ENCODE results near the gene SEPTIN7.

Gene SEPTIN7

GRCh38 chr7:35802102-35802466, 1.2 kb downstream of the SEPTIN7 start:
- H3K4me3 ChIP-seq (ENCODE audit: low read depth, low read length), result peak overlapping the region; percentile 99
- TF ChIP-seq CTCF (IDR thresholded peaks at IDR 0.05; ENCODE audit: borderline replicate concordance, insufficient read depth, low read depth, low read length), result no peak

- H3K4me3 ChIP-seq (ENCODE audit: low read depth, low read length), result peak overlapping the region; percentile 99
- no peak for TF ChIP-seq CTCF (IDR thresholded peaks at IDR 0.05; ENCODE audit: borderline replicate concordance, insufficient read depth, low read depth, low read length)
These were observed 1.8 kb downstream of the SEPTIN7 start for GRCh38 chr7:35802649-35803048.

GRCh38 chr7:35804231-35804970, 3.5 kb downstream of the SEPTIN7 start:
- no peak overlapping the region for H3K4me3 ChIP-seq (ENCODE audit: low read depth, low read length)
- no peak for TF ChIP-seq CTCF (IDR thresholded peaks at IDR 0.05; ENCODE audit: borderline replicate concordance, insufficient read depth, low read depth, low read length)

GRCh38 chr7:35805876-35806275, 5.0 kb downstream of the SEPTIN7 start:
- H3K4me3 ChIP-seq (ENCODE audit: low read depth, low read length), result no peak overlapping the region
- TF ChIP-seq CTCF (IDR thresholded peaks at IDR 0.05; ENCODE audit: borderline replicate concordance, insufficient read depth, low read depth, low read length), result no peak

- H3K4me3 ChIP-seq (ENCODE audit: low read depth, low read length), result no peak overlapping the region
- TF ChIP-seq CTCF (IDR thresholded peaks at IDR 0.05; ENCODE audit: borderline replicate concordance, insufficient read depth, low read depth, low read length), result no peak
These were observed 15.7 kb downstream of the SEPTIN7 start for GRCh38 chr7:35816514-35816913.

GRCh38 chr7:35817181-35817580, 16.3 kb downstream of the SEPTIN7 start:
- TF ChIP-seq CTCF (IDR thresholded peaks at IDR 0.05; ENCODE audit: borderline replicate concordance, insufficient read depth, low read depth, low read length), result no peak
- H3K4me3 ChIP-seq (ENCODE audit: low read depth, low read length), result no peak overlapping the region

GRCh38 chr7:35817930-35818329, 17.1 kb downstream of the SEPTIN7 start:
- TF ChIP-seq CTCF (IDR thresholded peaks at IDR 0.05; ENCODE audit: borderline replicate concordance, insufficient read depth, low read depth, low read length), result no peak
- no peak overlapping the region for H3K4me3 ChIP-seq (ENCODE audit: low read depth, low read length)
